Mesenchymal stem cell (in vitro differentiated cells and primary cell): Measurements from ENCODE around the gene ANKRD12.
"Not testable (repeated sequence)": the region's sequence is repeated elsewhere in the genome, so short reads cannot be mapped to it uniquely, and the experiment has no call there.

Source experiments
- DNase-seq: peaks from one replicate; pipeline ENCODE4 v3.0.0-alpha.2; 2013
- H2AFZ ChIP-seq: one replicate; pipeline ENCODE4 v1.6.1; 2013; ENCODE audit warnings: low read depth, mild to moderate bottlenecking, control low read depth, inconsistent platforms, low read length, moderate library complexity
- H2AK5ac ChIP-seq: 2 replicates; pipeline ENCODE4 v1.6.1; 2013; ENCODE audit warnings: low read length, moderate library complexity, mild to moderate bottlenecking, inconsistent platforms; ENCODE audit not compliant: severe bottlenecking
- H2BK120ac ChIP-seq: one replicate; pipeline ENCODE4 v1.6.1; 2013; ENCODE audit warnings: low read depth, mild to moderate bottlenecking, inconsistent platforms, low read length, moderate library complexity
- H2BK12ac ChIP-seq, 2 experiments: one replicate each; pipeline ENCODE4 v1.6.1; 2013; ENCODE audit warnings: inconsistent platforms in 2 of 2, low read length in 2 of 2, mild to moderate bottlenecking in 2 of 2, moderate library complexity in 2 of 2, control low read depth in 1 of 2
- H2BK15ac ChIP-seq: one replicate; pipeline ENCODE4 v1.6.1; 2013; ENCODE audit warnings: mild to moderate bottlenecking, low read depth, inconsistent platforms; ENCODE audit not compliant: poor library complexity, severe bottlenecking
- H2BK5ac ChIP-seq: 2 replicates; pipeline ENCODE4 v1.6.1; 2013; ENCODE audit warnings: low read depth, mild to moderate bottlenecking, low read length, control low read depth, inconsistent platforms; ENCODE audit not compliant: poor library complexity, severe bottlenecking
- H3K14ac ChIP-seq, 2 experiments: one replicate each; pipeline ENCODE4 v1.6.1; 2013; ENCODE audit warnings: inconsistent platforms in 2 of 2, low read length in 2 of 2, control low read depth in 1 of 2, mild to moderate bottlenecking in 1 of 2, moderate library complexity in 1 of 2
- H3K18ac ChIP-seq, 2 experiments: one replicate each; pipeline ENCODE4 v1.6.1; 2013; ENCODE audit warnings: inconsistent platforms in 2 of 2, low read length in 2 of 2, control low read depth in 1 of 2, low read depth in 1 of 2, mild to moderate bottlenecking in 1 of 2
- H3K23ac ChIP-seq, 2 experiments: one replicate each; pipeline ENCODE4 v1.6.1; 2013; ENCODE audit warnings: inconsistent platforms in 2 of 2, low read length in 2 of 2, mild to moderate bottlenecking in 2 of 2, moderate library complexity in 2 of 2, control low read depth in 1 of 2
- H3K27ac ChIP-seq: 2 replicates; pipeline ENCODE4 v1.5.1; 2013; ENCODE audit warnings: mild to moderate bottlenecking, moderate library complexity, low read length, control low read depth, inconsistent platforms; ENCODE audit not compliant: poor library complexity, severe bottlenecking
- H3K27me3 ChIP-seq, 2 experiments: 2 replicates each; pipeline versions ENCODE4 v1.6.1 to v1.7.0; 2013; ENCODE audit warnings: low read length in 2 of 2, mild to moderate bottlenecking in 2 of 2, moderate library complexity in 2 of 2, control low read depth in 1 of 2, inconsistent platforms in 1 of 2; ENCODE audit not compliant: control insufficient read depth in 1 of 2, insufficient read depth in 1 of 2
- H3K36me3 ChIP-seq, 2 experiments: 2 replicates each; pipeline versions ENCODE4 v1.6.1 to v1.7.0; 2013; ENCODE audit warnings: low read length in 2 of 2, control low read depth in 1 of 2, inconsistent platforms in 1 of 2, low read depth in 1 of 2, mild to moderate bottlenecking in 1 of 2; ENCODE audit not compliant: insufficient read depth in 2 of 2, control insufficient read depth in 1 of 2
- H3K4ac ChIP-seq, 2 experiments: one replicate each; pipeline ENCODE4 v1.6.1; 2013; ENCODE audit warnings: inconsistent platforms in 2 of 2, low read length in 2 of 2, mild to moderate bottlenecking in 2 of 2, moderate library complexity in 2 of 2, control low read depth in 1 of 2, low read depth in 1 of 2
- H3K4me1 ChIP-seq: 2 replicates; pipeline ENCODE4 v1.6.1; 2013; ENCODE audit warnings: low read depth, low read length, control low read depth; ENCODE audit not compliant: control insufficient read depth, insufficient read depth
- H3K4me2 ChIP-seq: 2 replicates; pipeline ENCODE4 v1.6.1; 2013; ENCODE audit warnings: low read length, mild to moderate bottlenecking, inconsistent platforms; ENCODE audit not compliant: poor library complexity, severe bottlenecking
- H3K4me3 ChIP-seq, 2 experiments: 2 replicates each; pipeline versions ENCODE4 v1.5.1 to v1.7.0; 2013; ENCODE audit warnings: low read length in 2 of 2, mild to moderate bottlenecking in 2 of 2, control low read depth in 1 of 2, low read depth in 1 of 2; ENCODE audit not compliant: insufficient read depth in 1 of 2
- H3K79me1 ChIP-seq: replicated peaks from 2 replicates; pipeline ENCODE4 v1.6.1; 2013; ENCODE audit warnings: mild to moderate bottlenecking, control low read depth, low read length, inconsistent platforms; ENCODE audit not compliant: poor library complexity, severe bottlenecking
- H3K9ac ChIP-seq: 2 replicates; pipeline ENCODE4 v1.7.0; 2013; ENCODE audit warnings: mild to moderate bottlenecking, low read length, moderate library complexity
- H3K9me3 ChIP-seq: 2 replicates; pipeline ENCODE4 v1.7.0; 2013; ENCODE audit warnings: mild to moderate bottlenecking, low read length; ENCODE audit not compliant: control insufficient read depth
- H4K8ac ChIP-seq: one replicate; pipeline ENCODE4 v1.6.1; 2013; ENCODE audit warnings: inconsistent platforms, mild to moderate bottlenecking, low read length, moderate library complexity
- H4K91ac ChIP-seq: one replicate; pipeline ENCODE4 v1.6.1; 2013; ENCODE audit warnings: mild to moderate bottlenecking, low read length, inconsistent platforms
- WGBS: methylation state at CpG from one replicate; pipeline ENCODE4 v1.1.7; 2013; ENCODE audit warnings: mixed read lengths; 5-methylcytosine and 5-hydroxymethylcytosine counted together

The ANKRD12 gene

GRCh38 chr18:9162663-9163062 lies 26.1 kb downstream of the ANKRD12 start:
- H3K14ac ChIP-seq, H3K79me1 ChIP-seq, H2BK15ac ChIP-seq, H4K91ac ChIP-seq, H4K8ac ChIP-seq, H3K18ac ChIP-seq, H2AK5ac ChIP-seq, H3K9ac ChIP-seq, H2BK120ac ChIP-seq, H2AFZ ChIP-seq, H3K4me2 ChIP-seq, H3K27ac ChIP-seq, H3K4ac ChIP-seq, H3K27me3 ChIP-seq, H2BK5ac ChIP-seq, H3K4me3 ChIP-seq, H2BK12ac ChIP-seq, H3K23ac ChIP-seq, H3K4me1 ChIP-seq, DNase-seq: not testable (repeated sequence)
- Histone ChIP-seq H3K36me3 (peaks cover 0 to 16% of the 10 kb centered on the region in 2 experiments), H3K9me3 (peaks cover 11% of the 10 kb centered on the region)
- 97% methylated on average over 4 of the region's 4 CpGs for WGBS

- H3K27me3 ChIP-seq, H3K9ac ChIP-seq, H3K18ac ChIP-seq, DNase-seq, H2AFZ ChIP-seq, H3K14ac ChIP-seq, H4K8ac ChIP-seq, H4K91ac ChIP-seq, H3K4me1 ChIP-seq, H3K79me1 ChIP-seq, H3K27ac ChIP-seq, H2BK5ac ChIP-seq, H2AK5ac ChIP-seq, H3K4ac ChIP-seq, H2BK12ac ChIP-seq, H3K23ac ChIP-seq, H2BK120ac ChIP-seq, H2BK15ac ChIP-seq, H3K4me2 ChIP-seq, H3K4me3 ChIP-seq: not testable (repeated sequence)
- H3K9me3 ChIP-seq: peaks cover 11% of the 10 kb centered on the region
- H3K36me3 ChIP-seq: peaks cover 0 to 13% of the 10 kb centered on the region in 2 experiments
Measured at GRCh38 chr18:9164149-9164548, 27.6 kb downstream of the ANKRD12 start.

- H3K9ac ChIP-seq, H2BK15ac ChIP-seq, H3K14ac ChIP-seq, H3K27ac ChIP-seq, H2BK120ac ChIP-seq, H2AK5ac ChIP-seq, H3K4me3 ChIP-seq, DNase-seq, H3K4me1 ChIP-seq, H4K8ac ChIP-seq, H2AFZ ChIP-seq, H3K18ac ChIP-seq, H2BK5ac ChIP-seq, H2BK12ac ChIP-seq, H3K4me2 ChIP-seq, H3K27me3 ChIP-seq, H3K79me1 ChIP-seq, H3K4ac ChIP-seq, H3K23ac ChIP-seq, H4K91ac ChIP-seq: not testable (repeated sequence)
- H3K9me3 ChIP-seq: peaks cover 11% of the 10 kb centered on the region
- WGBS: no CpG with 5 or more reads among the region's 3 CpGs
- H3K36me3 ChIP-seq: peaks cover 0 to 11% of the 10 kb centered on the region in 2 experiments
Measured at GRCh38 chr18:9165883-9166282, 29.3 kb downstream of the ANKRD12 start.

GRCh38 chr18:9169515-9169914 lies 32.9 kb downstream of the ANKRD12 start:
- H3K4me2 ChIP-seq, H3K18ac ChIP-seq, H2BK15ac ChIP-seq, H4K8ac ChIP-seq, H4K91ac ChIP-seq, H2BK12ac ChIP-seq, DNase-seq, H3K4me1 ChIP-seq, H3K27me3 ChIP-seq, H3K14ac ChIP-seq, H3K4me3 ChIP-seq, H2AK5ac ChIP-seq, H3K4ac ChIP-seq, H2BK120ac ChIP-seq, H3K36me3 ChIP-seq, H3K9ac ChIP-seq, H3K23ac ChIP-seq, H3K9me3 ChIP-seq, H2AFZ ChIP-seq, H3K27ac ChIP-seq, H2BK5ac ChIP-seq: not testable (repeated sequence)
- WGBS: 100% methylated on average over 1 of the region's 3 CpGs
- peaks cover 13% of the 10 kb centered on the region for H3K79me1 ChIP-seq
